Renal cortical epithelial cell (primary cell): Measurements from ENCODE around the gene SERPINA12. TPM values are rescaled to one million over a fixed set of nuclear protein-coding genes. Genes with fewer than 3 reads are reported as not detected.
A peak's percentile ranks its signal among the peaks of the same experiment; 100 is the strongest.

ENCODE experiments used
- DNase-seq: peaks from one replicate; pipeline ENCODE4 v3.0.0-alpha.2; 2011; ENCODE audit warnings: low read depth
- total RNA-seq: library from RNA; depleted of rRNA; stranded (reverse); fragments of >200 nt; gene quantifications from 2 replicates; pipeline ENCODE4 v1.2.3, GENCODE V29; 2014

SERPINA12 gene, protein sequence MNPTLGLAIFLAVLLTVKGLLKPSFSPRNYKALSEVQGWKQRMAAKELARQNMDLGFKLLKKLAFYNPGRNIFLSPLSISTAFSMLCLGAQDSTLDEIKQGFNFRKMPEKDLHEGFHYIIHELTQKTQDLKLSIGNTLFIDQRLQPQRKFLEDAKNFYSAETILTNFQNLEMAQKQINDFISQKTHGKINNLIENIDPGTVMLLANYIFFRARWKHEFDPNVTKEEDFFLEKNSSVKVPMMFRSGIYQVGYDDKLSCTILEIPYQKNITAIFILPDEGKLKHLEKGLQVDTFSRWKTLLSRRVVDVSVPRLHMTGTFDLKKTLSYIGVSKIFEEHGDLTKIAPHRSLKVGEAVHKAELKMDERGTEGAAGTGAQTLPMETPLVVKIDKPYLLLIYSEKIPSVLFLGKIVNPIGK
- total RNA-seq, result not detected in 2 replicates

DNA sequence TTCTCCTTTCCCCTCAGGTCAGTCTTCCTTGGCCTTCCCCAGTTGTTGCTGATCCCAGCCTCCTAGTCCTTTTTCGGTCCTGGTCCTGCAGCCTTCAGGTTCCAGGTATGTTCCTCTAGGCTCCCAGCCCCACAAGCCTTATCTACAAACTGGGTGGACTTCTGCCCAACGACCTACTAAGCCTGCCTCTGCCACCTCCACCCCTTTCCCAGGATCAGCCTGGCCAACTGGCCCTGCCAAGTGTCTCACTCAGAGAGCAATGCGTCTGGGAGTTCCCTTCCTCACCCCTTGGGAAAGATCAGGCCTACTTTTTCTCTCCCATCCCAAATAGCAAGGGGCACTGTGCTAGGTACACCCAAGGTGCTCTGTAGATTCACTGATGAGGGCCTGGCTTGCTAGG lies at the start of gene SERPINA12:
Gene SERPINA12, minus strand, starts transcription at position 114 of the 400 bp plus-strand sequence. CDS start 11,072 bp downstream, outside the sequence.
- no peak for DNase-seq

DNA sequence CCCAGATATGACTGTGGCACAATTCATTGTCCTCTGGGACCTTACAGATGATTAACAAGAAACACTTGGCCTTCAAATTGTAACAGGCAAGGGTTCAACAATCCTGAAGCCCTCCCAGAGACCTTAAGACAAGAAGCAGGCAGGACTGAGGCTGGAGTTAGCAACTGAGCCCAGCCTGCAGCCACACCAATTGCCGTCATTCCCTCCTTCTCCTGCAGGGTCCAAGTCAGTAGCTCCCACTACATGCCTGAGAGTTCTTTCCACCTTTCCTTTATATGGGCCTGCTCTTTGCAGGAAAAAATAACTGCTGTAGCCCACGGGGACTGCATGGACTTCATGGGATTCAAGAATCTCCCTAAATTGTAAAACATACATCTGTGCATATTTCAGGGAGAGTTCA lies 49.6 kb upstream of the SERPINA12 start:
- DNase-seq, result no peak

DNA sequence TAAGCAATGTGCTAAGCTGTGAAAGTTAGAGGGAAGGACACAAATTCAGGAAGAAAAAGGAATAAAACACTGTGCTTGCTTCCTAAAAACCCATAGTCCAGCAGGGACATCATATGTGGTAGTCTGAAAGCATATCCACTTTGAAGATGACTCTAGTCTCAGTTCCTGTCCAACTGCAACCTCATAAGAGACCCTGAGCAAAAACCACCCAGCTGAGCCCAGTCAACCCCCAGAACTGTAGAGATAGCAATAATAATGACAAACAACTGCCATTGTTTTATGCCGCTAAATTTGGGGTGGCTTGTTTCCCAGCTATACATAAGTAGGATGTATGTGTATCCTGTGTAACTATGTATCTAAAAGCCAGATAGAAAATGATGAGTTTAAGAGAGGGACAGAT lies 48.1 kb upstream of the SERPINA12 start:
- no peak for DNase-seq

DNA sequence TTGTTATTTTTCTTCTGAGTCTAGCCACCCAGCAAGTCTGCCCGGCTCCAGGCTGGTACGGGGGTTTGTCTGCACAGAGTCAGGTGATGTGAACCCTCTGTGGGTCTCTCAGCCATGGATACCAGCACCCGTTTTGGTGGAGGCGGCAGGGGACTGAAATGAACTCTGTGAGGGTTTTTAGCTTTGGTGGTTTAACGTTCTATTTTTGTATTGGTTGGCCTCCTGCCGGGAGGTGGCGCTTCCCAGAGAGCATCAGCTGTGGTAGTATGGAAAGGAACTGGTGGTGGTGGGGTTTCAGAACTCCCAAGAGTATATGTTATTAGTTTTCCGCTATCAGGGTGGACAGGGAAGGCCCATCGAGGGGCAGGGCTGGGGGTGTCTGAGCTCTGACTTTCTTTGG lies 46.7 kb upstream of the SERPINA12 start:
- no peak for DNase-seq

DNA sequence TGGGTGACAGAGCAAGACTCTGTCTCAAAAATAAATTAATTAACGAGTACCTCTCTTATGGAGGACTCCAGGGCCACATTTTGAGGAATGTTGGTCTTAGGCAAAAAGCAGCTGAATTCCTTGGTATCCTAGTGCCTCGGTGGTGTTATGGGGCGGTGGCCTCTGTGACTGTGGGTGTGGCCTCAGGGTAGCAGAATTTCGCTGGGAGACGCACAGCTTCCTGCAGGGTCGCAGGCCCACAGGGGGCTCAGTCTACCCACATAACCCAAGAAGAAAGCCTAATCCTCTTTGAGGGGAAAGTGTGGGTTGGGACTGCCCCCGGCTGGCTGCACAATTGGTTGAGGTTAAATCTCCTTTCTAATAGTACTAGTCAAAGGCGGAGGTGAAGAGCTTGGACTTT lies 40.8 kb upstream of the SERPINA12 start:
- DNase-seq, result no peak

DNA sequence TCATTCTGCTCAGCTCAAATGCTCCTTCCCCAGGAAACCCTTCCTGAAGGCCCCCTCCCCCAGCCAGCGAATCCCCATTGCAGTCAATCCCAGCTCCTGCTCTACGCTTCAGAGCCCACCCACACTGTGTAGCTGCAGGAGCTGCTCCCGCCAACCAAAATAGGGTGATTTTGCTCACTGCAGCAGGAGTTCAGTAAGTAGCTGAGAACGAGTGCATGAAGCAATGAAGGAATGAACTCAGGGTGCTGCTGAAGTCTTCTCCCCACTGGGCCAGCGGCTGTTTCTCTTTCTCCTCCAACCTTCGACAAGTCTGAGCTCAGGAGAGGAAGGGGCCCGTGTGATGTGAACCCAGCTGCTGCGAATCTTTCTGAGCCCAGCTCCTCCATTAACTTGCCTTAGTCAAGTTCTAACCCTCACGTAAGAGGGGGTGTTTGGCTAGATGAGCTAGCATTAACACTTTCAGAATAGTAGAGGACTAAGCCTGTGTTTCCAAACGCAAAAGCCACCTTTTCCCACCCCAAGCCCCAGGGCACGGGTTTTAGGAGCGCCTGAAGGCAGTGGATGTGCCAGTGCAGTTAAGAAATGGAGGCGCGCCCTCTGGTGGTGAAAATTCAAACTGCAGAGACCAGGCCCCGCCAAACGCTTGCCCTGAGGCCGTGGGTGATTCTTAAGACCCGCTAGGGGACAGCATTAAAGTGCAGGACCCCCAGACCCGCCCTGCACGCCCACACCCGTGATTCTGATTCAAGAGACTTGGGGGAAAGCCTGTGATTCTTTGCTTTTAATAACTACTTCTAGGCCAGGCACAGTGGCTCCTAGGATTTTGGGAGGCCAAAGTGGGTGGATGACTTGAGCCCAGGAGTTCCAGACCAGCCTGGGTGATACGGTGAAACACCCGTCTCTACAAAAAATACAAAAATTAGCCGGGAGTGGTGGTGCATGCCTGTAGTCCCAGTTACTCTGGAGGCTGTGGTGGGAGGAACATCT lies 40.0 kb upstream of the SERPINA12 start:
- no peak for DNase-seq

DNA sequence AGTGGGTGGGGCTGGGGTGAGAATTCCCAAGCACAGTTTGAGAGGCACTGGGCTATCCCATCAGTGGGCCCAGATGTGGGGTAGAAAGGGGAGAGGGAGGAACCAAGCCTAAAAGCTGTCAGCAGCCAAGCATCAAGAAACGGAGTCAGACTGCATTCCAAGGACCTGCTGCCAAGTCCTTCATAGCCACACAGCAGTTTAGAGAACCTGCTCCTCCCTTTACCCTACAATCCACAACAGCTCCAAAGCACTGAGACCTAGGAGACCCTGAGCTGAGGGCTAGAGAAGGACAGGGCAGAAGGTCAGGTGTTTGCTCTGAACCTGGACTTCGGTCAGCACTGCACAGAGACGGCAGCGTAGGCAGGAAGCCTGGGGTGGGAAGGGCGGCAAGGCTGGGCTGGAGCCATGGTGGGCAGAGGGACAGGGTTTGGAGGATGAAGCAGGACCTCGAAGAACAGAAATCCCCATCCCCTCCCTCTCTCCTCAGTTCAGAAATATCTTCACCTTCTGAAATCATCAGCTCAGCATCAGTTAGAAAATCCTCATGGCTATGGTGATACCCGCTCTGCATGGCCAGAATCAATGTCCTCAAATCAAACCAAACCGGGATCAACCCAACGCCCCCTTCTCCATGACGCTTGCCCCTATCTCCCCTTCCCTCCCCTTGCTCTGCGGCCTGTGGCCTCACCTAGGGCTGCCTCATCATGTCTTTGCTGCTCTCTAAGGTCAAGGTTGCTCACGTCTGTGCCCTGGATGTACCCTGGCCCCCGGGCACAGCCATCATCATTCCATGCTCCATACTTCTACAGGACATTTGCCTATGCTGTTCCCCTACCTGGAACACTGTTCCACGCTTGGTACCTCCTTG lies 39.1 kb upstream of the SERPINA12 start:
- no peak for DNase-seq

DNA sequence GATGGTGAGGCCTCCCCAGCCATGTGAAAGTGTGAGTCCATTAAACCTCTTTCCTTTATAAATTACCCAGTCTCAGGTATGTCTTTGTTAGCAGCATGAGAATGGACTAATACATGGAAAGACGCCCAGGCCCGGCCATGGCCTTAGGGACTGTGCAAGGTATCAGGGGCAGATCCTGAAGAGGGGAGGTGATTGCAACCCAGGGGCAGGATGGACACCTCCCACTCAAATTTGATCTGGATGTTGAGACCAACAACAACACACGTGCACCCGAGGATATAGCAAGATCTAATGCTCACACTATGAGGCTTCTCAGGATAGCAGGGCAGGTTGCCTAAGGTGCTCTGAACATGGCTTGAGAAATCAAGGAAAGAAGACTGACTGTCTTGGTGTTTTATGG lies 38.5 kb upstream of the SERPINA12 start:
- no peak for DNase-seq

DNA sequence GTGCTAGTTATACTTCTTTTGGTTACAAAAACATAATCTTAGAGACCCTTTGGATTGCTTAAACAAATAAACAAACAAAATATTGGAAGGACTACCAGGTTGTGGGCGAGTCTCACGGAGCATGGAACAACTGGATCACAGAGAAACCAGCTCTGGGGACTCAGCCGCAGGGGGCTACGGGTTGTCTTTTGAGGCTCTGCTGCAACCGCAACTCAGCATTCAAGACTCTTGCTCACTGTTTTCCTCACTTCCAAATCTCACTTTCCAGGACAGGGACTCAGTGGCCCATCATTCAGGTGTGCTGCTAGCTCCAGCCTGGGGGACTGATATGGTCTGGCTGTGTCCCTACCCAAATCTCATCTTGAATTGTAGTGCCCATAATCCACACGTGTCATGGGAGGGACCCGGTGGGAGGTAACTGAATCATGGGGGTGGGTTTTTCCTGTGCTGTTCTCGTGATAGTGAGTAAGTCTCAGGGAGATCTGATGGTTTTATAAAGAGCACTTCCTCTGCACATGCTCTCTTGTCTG lies 37.9 kb upstream of the SERPINA12 start:
- DNase-seq, result no peak

DNA sequence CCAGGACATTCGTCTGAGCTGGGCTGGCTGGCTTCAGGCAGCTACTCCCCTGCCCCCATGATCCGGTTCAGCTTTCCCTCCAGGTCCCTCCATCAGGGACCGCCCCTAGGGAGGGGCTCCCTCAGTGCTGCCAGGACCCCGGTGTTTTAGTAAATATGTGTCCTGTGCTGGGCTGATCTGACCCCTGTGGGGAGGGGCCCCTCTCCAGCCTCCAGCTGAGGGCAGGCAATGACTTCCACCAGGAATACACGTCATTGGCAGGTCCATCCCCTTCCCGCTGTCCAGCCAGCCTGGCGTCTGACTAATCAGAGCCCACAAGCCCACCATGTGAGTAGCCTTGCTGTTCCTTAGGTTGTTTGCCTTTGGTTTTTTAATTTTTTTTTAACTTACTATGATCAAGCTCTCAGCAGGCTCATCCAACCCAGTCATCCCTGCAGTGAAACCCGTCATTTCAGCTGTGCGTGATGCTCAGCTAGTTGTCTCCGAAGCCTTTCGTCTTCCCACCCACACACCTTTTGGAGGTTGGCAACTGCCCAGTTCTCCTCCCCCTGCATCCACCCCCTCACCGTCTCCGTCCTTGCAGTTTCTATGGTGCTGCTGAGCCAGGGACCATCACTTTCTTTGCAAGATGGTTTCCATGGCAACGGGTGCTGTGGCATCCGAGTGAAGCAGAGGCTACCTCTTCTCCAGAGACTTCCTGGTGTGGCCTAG lies 36.0 kb upstream of the SERPINA12 start:
- no peak for DNase-seq

DNA sequence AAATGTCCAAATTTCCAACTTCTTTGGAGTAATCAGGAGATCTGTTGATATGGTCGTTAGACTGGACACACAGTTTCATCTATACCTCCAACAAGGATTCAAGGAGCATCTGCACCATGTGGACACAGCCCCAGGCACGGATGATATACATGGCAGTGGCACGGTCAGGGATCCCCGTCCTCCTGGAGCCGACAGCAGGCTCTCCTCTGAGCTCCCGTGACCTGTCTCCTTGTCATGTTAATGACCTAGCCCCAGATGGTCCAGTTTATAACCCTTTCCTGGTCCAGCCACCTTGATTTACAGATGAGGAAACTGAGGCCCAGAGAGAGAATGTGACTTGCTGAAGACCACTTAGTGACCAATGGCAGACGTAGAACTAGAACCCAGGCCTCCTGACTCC lies 35.5 kb upstream of the SERPINA12 start:
- DNase-seq, result no peak

DNA sequence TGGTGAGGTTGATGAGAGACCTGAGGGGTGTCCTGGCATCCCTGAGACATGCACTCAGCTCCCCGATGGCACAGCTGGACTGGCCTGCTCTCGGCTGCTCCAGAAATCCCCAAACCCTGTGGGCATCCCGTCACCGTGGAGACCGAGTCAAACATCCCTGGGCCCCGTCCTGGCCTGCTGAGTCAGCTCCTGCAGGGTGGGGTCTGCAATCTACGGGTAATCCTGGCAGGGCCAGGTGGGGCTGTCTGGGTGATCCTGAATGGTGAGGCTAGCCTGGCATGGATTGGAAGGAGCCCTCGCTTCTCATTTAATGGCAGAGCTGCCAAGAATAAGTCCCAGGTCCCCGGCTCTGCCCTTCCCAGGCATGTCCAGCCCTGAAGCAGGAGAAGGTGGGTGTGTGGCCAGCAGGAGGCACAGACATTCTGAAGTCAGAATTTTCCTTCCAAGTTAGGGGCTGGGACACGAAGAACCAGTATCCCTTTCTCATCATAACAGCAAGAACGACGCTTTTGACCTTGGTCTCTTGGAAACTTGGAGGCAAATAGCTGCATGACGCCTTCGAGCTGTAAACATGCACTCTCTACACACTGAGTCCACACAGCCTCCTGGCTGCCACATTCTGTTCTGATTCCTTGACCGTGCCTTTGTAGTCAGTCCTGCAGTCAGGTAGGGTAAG lies 34.3 kb upstream of the SERPINA12 start:
- no peak for DNase-seq

DNA sequence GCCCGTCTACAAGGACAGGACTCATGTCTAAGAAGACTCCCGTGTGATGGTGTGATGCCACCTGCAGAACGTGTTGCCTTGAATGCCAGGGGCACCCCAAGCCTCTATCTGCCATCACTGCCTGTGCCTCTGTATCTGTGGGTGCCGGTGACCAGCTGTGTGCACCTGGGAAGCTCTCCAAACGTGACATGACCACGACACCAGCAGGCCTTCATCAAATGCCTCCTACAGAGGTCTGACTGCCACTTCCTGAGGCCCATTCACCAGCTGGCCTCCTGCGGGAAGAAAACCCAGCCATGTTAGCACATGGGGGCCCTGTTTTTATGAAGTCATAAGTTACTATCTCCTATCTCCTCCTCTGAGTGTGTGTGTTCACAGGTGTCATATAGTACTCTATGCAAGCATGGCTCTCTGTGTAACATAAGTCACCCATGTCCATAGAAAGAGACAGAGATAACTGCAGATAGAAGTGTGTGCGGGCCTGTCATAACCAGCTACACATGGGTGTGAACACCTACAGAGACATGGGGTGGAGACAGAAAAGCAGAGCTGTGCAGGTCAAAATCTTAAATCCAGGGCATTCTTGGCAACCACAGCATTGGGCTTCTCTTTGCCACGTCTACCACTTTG lies 33.7 kb upstream of the SERPINA12 start:
- no peak for DNase-seq

DNA sequence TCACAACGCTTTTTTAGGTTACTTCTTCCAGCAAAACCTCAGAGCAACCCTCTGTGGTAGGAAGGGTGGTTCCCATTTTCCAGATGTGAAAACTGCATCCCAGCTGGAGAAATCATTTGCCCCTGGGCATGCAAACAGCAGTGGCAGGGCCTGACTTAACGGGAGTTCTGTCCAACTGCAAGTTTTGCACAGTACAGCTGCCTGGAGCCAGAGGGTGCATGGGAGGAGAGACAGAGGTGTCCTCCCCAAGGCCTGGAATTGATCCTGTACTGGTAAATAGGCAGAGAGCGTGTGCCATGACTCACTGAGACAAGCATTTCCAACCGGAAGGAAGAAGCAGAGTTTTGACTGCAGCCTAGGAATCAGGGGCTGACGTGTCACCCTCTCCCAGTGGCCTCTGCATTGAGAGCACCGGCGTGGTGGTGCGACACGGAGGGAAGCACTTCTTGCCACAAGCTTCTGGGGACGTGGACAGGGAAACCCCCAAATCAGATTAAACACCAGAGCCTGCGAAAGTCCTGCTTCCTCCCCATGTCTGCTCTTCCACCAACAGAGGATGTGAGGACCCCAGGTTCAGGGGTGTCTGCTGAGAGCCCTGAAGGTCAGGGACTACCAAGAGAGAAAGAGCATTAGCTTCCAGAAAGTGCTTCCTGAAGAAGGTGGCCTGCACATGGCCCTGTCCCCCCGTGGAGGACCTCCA lies 33.0 kb upstream of the SERPINA12 start:
- no peak for DNase-seq

DNA sequence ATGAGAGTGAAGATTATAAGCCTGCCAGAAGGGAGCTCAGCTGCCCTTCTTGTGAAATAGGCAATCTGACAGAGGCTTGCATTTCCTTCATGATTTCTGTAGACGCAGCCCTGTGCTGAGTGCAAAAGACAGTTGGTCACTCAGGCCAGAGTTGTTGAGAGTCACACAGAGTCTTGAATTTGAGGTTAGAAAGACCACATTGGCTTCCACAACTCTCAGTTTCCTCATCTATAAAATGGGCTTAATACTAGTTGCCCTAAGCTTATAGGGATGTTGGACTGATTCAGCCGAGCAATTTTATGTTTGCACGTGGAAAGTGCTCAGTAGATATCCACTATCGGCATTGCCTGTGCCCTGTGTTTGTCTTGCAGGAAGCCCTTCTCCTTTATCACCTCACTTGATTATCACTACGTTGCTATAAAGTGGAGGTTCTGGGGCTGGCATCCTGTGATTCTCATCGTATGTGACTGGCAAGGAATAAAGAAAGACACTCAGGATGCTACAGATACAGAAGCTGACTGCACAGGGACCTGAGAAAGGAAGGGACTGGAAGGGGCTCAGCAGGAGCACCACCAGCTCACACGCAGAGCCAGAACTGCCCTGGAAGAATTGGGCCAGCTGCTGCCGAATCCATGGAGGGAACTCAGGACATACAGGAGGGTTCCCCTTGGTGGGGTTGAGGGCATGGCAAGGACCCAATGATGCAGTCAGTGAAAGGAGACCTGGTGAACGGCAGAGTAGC lies 32.1 kb upstream of the SERPINA12 start:
- no peak for DNase-seq

DNA sequence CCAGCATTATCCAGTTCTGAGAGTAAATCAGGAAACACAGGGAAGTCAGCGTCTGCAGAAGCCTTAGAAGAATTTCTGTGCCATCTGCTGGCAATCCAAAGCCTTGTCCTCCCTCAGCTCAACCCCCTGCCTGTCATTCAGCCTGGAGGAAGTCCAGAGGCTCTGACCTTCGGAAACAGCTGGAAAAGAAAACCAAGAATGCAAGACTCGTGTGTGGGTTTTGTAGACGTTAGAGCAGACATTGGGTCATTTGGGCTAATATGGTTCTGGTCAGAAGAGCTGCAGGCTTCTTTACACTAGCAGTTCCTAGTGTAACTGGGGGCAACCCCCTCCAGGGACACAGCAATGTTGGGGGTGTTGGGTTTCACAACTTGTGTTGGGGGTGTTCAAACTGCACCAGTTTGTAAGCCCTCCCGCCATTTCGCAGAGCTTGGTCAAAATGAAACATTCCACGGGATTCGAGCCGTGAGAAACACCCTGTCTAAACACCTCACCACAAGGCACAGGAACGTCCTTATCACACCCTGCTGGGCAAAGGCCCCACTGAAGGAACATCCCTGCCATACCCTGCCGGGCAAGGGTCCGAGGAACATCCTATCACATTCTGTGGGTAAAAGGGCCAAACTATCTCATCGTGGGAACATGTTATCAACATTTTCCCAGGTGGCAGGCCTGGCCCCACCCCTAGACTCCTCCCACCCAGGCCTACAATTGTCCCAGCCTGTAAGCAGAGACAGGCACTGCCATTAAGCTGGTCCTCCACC lies 30.9 kb upstream of the SERPINA12 start:
- DNase-seq, result peak; percentile 4

DNA sequence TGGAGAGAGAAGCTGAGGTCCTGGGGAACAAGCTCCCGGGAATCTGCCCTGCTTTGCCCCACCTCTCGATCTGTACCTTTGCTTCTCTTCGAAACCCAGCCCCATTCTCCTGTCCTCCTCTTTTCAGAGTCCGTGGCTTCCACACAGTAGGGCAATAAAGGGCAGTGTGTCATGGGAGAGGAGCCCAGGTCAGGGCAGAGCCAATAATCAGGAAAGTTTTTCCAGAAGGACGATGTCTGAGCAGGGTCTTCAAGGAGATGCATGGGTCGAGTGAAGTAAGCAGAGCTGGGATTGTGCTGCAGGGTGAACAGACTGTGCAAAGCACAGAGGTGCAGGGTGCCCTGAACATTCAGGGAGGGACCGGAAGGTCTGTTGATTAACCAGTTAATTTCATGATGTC lies 29.9 kb upstream of the SERPINA12 start:
- DNase-seq, result no peak
